Loucy (cell line): ENCODE measurements around the gene DGCR8.

Source experiments
- H2AFZ ChIP-seq: fragments of 200-600 bp; sonication (generic); 2 replicates; pipeline ENCODE4 v1.6.0; 2016; ENCODE audit warnings: antibody characterized with exemption, mild to moderate bottlenecking, low read length, moderate library complexity
- H3F3A ChIP-seq: fragments of 200-600 bp; 2 replicates; pipeline ENCODE4 v1.6.0; 2016; ENCODE audit warnings: antibody characterized with exemption, low read depth, mild to moderate bottlenecking
- H3K27me3 ChIP-seq: fragments of 200-600 bp; sonication (generic); 2 replicates; pipeline ENCODE4 v1.6.1; 2014; ENCODE audit warnings: low read length, mild to moderate bottlenecking; ENCODE audit not compliant: insufficient read depth, poor library complexity, severe bottlenecking
- H3K36me3 ChIP-seq: fragments of 200-600 bp; sonication (generic); 2 replicates; pipeline ENCODE4 v1.6.1; 2016; ENCODE audit warnings: low read length; ENCODE audit not compliant: insufficient read depth
- H3K4me1 ChIP-seq: fragments of 200-600 bp; sonication (generic); 2 replicates; pipeline ENCODE4 v1.5.1; 2014; ENCODE audit warnings: low read length, mild to moderate bottlenecking; ENCODE audit not compliant: insufficient read depth, poor library complexity, severe bottlenecking
- H3K4me2 ChIP-seq: fragments of 200-600 bp; sonication (generic); 2 replicates; pipeline ENCODE4 v1.6.0; 2014; ENCODE audit warnings: antibody characterized with exemption, low read length, low read depth, mild to moderate bottlenecking; ENCODE audit not compliant: poor library complexity, severe bottlenecking
- H3K4me3 ChIP-seq: fragments of 200-600 bp; sonication (generic); 2 replicates; pipeline ENCODE4 v1.5.1; 2014; ENCODE audit warnings: low read length, mild to moderate bottlenecking, mixed read lengths; ENCODE audit not compliant: poor library complexity, severe bottlenecking
- H3K79me2 ChIP-seq: fragments of 200-600 bp; sonication (generic); 2 replicates; pipeline ENCODE4 v1.6.1; 2014; ENCODE audit warnings: low read length; ENCODE audit not compliant: insufficient read depth
- H3K9ac ChIP-seq: fragments of 200-600 bp; sonication (generic); 2 replicates; pipeline ENCODE4 v1.6.0; 2014; ENCODE audit warnings: mild to moderate bottlenecking, low read depth, low read length, moderate library complexity; ENCODE audit not compliant: poor library complexity, severe bottlenecking
- H3K9me2 ChIP-seq: fragments of 200-600 bp; sonication (generic); replicated peaks from 2 replicates; pipeline ENCODE4 v1.6.1; 2016; ENCODE audit warnings: low read depth, low read length, mixed read lengths
- H3K9me3 ChIP-seq: fragments of 200-600 bp; sonication (generic); 2 replicates; pipeline ENCODE4 v1.6.1; 2014; ENCODE audit warnings: mild to moderate bottlenecking, antibody characterized with exemption, low read length, low read depth; ENCODE audit not compliant: insufficient read depth
- H4K20me1 ChIP-seq: fragments of 200-600 bp; sonication (generic); 2 replicates; pipeline ENCODE4 v1.6.0; 2014; ENCODE audit warnings: antibody characterized with exemption, low read length, mild to moderate bottlenecking; ENCODE audit not compliant: insufficient read depth, poor library complexity, severe bottlenecking
- CTCF ChIP-seq: fragments of 200-600 bp; sonication (generic); conservative IDR thresholded peaks from 2 replicates; pipeline ENCODE4 v1.5.1; 2014; ENCODE audit warnings: mild to moderate bottlenecking, antibody characterized with exemption, low read length
- EZH2phosphoT487 ChIP-seq: fragments of 200-600 bp; IDR thresholded peaks from 2 replicates; pipeline ENCODE4 v1.6.1; 2018; ENCODE audit warnings: antibody characterized with exemption, mild to moderate bottlenecking, moderate library complexity, borderline replicate concordance

Gene DGCR8

GRCh38 chr22:20057596-20058268, 22.3 kb upstream of the DGCR8 start:
- Histone ChIP-seq H2AFZ (no peak overlapping the region), H3K4me3 (no peak overlapping the region), H3K4me2 (no peak overlapping the region), H3F3A (no peaks in the 10 kb centered on the region), H3K27me3 (no peaks in the 10 kb centered on the region), H3K9me2 (no peaks in the 10 kb centered on the region), H3K9ac (no peak overlapping the region), H3K79me2 (no peaks in the 10 kb centered on the region), H3K9me3 (no peaks in the 10 kb centered on the region), H3K36me3 (peaks cover 9% of the 10 kb centered on the region; the same call in 1 of the 2 replicates), H4K20me1 (no peaks in the 10 kb centered on the region), H3K4me1 (no peaks in the 10 kb centered on the region)
- TF ChIP-seq CTCF, result no peak

GRCh38 chr22:20058989-20059770, 20.9 kb upstream of the DGCR8 start:
- no peaks in the 10 kb centered on the region for H3K9me2 ChIP-seq
- H4K20me1 ChIP-seq, result no peaks in the 10 kb centered on the region
- H3K9me3 ChIP-seq, result no peaks in the 10 kb centered on the region
- no peak for TF ChIP-seq CTCF
- H2AFZ ChIP-seq, result no peak overlapping the region
- no peaks in the 10 kb centered on the region for H3K27me3 ChIP-seq
- H3K4me1 ChIP-seq, result no peaks in the 10 kb centered on the region
- no peak overlapping the region for H3K4me2 ChIP-seq
- no peak overlapping the region for H3K4me3 ChIP-seq
- peaks cover under 1% of the 10 kb centered on the region; the same call in 1 of the 2 replicates for H3K36me3 ChIP-seq
- H3F3A ChIP-seq, result no peaks in the 10 kb centered on the region
- no peaks in the 10 kb centered on the region for H3K79me2 ChIP-seq
- no peak overlapping the region for H3K9ac ChIP-seq

- TF ChIP-seq EZH2phosphoT487, result no peak
- TF ChIP-seq CTCF, result peak; percentile 52
- H3F3A ChIP-seq, result no peaks in the 10 kb centered on the region
- H3K27me3 ChIP-seq, result no peaks in the 10 kb centered on the region
- no peak overlapping the region for H3K9ac ChIP-seq
- no peak overlapping the region for H2AFZ ChIP-seq
- H3K4me3 ChIP-seq, result no peak overlapping the region
- H3K9me3 ChIP-seq, result no peaks in the 10 kb centered on the region
- no peaks in the 10 kb centered on the region for H3K9me2 ChIP-seq
- no peaks in the 10 kb centered on the region; the same call in 1 of the 2 replicates for H3K36me3 ChIP-seq
- H4K20me1 ChIP-seq, result no peaks in the 10 kb centered on the region
- H3K79me2 ChIP-seq, result no peaks in the 10 kb centered on the region
- H3K4me2 ChIP-seq, result no peak overlapping the region
- no peaks in the 10 kb centered on the region for H3K4me1 ChIP-seq
Observed at GRCh38 chr22:20060700-20061480, 19.2 kb upstream of the DGCR8 start.
